HL-60/S4 treated with phorbol 12-myristate 13-acetate at 8.2 ng/mL for 4 days and 3 days (cell line): Measurements from ENCODE around the gene PLA1A.
"Not testable (repeated sequence)": the region's sequence is repeated elsewhere in the genome, so short reads cannot be mapped to it uniquely, and the experiment has no call there.

Source experiments
- in situ Hi-C: fragments of 300-500 bp; cut with MboI; formaldehyde crosslinking; loops from 2 replicates; pipeline ENCODE4 v1.15.0; 2022; ENCODE audit warnings: low sequenced_read_pairs

The PLA1A gene

DNA sequence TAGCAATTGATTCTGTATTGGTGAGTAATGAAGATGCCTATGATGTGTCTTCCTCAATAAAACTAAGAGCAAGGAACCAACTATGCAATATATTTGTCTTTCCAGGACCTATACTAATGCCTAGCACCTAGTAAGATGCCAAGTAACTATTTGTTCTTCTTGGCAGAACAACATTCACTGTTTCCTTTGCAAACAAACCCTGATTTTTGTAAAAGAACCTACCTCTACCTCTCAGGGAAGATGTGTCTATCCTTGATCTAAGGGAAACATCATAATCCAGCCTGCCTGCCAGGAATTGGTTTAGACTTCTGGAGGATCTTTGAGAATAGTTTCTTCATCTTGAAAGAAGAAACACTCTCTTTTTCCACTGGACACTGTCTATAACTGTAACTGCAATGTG, 22.2 kb upstream of the PLA1A start:
- in situ Hi-C loops: no loop called here

DNA sequence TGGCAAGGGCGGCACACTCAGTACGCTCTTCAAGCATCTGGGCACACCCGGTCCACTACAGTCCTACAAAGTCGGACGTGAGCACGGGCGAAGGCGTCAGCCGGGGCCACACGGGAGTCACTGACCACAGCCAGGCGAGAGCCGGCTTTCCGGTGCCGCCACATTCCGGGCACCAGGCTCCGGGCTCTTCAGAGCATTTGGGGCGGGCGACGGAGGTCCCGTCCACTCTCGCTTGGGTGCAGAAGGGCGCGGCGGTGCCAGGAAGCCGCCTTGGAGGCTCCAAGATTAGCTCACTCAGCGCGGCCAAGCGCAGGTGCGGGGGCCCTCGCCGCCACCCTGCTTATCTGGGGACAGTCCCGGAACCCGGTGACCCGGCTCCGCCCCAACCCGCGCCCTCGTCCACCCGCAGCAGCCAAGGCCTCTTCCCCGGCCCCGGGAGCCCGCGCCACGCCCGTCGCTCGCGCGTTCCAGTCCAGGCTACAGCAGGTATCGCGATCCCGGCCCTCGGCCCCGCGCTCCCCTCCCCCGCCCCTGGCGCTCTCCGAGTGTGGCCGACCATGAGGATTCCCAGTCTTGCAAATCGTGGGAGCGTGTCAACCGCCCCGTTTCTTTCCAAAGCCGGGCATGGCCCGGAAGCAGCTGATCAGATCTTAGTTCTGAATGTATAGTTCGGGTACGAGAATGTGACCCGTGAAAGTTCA, 18.2 kb upstream of the PLA1A start, which contains the start of gene ADPRH:
ADPRH (plus strand) TSS at position 127 of the 701 bp plus-strand sequence. CDS start 2,678 bp downstream, outside the sequence.
- in situ Hi-C loops: no loop called here

DNA sequence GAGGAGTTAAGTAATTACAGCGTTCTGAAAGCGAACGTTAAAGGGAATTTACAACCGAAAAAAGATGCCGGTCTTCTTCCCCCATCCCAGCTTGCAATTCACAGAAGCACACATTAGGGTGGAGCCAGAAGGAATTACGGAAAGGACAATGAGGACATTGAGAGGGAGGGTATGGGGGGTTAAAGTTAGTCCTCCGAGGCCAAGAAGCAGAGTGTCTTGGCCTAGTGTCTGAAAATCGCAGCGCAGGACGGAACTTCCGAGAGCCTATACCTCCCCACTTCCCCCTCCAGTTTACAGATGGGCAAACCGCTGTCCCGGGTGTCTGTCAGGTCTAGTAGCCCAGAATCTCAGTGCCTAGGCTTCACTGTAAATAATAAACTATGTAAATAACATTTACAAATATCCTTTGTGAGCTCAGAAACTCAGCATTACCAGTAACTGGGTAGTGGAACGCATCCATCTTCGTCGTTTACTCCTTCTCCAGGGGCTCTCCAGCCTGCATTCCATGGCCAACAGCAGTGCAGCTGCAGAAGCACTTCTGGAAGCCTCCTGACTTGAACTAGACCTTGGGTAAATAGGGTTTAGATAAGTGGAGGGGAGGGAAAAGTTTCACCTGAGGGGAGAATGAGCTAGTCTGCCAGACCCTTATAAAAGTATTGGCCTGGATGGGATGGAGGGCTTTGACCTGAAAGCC, 17.5 kb upstream of the PLA1A start:
- in situ Hi-C loops: no loop called here

DNA sequence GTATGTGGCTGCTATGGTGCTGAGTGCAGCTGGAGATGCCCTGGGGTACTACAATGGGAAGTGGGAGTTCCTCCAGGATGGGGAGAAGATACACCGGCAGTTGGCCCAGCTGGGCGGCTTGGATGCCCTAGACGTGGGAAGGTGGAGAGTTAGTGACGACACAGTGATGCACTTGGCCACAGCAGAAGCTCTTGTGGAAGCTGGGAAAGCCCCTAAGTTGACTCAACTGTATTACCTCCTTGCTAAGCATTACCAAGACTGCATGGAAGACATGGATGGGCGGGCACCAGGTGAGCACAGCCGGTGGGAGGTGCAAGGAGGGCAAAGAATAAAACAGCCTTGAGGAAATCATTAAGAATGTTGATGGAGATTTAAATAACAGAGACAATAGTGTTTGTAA, 15.5 kb upstream of the PLA1A start:
- in situ Hi-C loops: no loop called here

DNA sequence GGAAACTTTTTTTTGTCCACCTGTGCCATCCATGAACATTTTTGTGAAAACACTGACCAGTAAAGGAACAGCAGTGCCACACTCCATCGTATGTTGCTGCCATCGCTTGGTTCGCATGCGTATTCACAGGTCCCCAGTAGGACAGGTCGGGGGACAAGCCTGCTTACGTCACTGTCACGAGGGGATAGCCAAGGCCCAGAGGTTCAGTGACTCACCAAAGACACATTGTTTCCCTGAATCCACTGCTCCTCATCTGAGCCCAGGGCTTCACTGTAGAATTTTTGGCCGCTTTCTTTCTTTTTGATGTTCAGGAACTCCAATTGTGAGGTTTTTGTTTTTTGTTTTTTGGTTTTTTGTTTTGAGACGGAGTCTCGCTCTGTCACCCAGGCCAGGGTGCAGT, 12.5 kb upstream of the PLA1A start:
- in situ Hi-C loops: no loop called here

DNA sequence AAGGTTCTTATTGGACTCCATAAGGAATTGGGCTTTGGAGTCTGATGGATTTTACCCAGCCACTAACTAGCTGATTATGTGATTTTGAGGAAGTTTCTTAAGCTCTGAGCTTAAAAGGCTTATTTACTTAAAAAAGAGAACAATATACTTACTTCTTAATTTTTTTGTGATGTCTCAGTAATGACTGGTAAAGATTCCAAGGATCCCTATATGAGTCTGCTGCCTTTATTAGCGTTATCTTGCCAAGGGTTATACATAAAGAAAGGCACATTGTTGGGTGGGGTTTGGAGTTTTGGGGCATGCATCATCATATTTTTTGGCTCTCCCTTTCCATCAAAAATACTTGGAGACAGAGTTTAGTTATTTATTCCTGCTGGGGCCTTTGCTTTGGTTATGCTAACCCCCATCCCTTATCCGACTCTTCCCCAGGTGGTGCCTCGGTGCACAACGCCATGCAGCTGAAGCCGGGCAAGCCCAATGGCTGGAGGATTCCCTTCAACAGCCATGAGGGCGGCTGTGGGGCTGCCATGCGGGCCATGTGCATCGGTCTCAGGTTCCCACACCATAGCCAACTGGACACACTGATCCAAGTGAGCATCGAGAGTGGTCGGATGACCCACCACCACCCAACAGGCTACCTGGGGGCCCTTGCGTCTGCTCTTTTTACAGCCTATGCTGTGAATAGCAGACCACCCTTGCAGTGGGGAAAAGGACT, 11.7 kb upstream of the PLA1A start:
- in situ Hi-C loops: no loop called here

DNA sequence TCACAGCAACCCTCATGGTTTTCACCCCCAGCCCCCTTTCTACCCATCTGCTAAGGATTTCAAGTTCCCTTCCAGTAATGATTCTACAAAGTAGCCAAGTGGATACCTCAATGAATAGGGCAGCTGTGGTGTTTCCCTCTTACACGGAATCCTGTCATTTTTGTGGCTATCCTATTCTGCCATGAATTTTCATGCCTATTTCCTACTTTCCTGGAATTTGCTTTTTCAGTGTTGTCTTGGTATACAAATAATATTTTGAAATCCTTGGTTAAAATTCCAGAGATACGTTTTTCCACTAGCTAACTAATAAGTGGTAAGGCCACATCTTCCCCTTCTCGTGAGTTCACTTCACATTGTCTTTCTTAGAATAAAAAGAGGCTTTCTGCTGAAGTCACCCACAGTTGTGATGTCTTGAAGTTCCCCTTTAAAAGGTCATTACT, 10.9 kb upstream of the PLA1A start:
- in situ Hi-C loops: no loop called here

DNA sequence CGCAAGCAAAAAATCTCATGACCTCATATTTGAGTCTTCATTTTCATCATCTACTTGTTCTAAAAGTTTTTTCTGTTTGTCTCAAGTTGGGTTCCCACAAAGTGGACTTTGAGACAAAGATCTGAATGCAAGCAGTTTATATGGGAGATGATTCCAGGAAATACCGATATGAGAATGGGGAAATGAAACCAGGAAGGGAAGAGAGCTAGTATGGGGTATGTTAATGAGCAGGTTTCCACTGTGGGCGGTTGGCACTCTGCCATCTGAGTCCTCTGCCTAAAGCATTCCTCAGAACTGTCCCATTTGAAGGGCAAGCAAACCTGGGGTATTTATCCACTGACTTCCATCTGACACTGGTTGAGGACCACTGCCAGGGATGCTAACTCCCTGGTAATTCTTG, 9.6 kb upstream of the PLA1A start:
- in situ Hi-C loops: no loop called here

DNA sequence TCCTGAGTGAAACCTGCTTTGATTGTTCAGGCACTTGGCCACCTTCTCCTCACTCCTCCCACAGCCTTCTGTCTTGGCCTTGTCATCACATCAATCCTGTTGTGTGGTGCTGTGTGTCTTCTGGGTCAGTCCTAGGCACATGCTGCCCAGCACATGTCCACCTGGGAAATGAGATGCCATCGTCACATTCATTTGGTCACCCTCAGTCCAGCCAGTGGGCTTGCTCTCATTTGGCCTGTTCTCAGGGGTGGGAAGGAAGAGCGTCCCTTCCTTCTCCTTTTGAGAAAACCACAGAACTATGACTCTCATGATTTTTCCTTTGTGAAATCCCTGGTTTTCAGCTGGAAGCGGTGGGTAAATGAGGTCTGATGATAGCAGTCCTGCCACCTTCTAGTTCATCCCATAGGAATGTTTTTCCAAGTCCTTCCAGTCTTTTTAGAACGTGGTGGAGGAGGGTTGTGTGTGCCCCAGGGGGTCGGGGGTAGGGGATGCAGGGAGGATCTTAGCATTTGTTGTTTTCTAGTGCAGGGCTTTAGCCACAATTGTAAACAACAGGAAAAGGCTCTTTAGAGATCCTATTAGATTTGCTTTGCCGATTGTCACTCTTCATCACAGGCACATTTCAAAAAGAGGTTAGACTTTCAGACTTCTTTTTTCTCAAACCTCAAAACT, 8.4 kb upstream of the PLA1A start:
- in situ Hi-C loops: no loop called here

DNA sequence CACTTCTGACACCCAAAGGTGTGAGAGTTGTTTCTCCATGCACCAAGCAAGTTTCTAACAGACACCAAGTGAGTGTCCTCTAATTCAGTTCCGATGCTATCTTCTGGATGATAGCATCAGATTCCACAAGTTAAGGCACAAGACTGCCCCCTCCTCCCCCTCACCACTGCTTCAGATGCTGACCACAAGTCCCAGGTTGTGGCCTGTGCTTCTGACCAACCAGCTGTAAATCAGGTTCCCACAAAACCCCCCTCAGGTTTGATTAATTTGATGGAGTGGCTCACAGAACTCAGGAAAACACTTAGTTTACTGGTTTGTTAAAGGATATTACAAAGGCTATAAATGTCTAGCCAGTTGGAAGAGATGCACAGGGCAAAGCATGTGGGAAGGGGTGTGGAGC, 7.0 kb upstream of the PLA1A start:
- in situ Hi-C loops: no loop called here

DNA sequence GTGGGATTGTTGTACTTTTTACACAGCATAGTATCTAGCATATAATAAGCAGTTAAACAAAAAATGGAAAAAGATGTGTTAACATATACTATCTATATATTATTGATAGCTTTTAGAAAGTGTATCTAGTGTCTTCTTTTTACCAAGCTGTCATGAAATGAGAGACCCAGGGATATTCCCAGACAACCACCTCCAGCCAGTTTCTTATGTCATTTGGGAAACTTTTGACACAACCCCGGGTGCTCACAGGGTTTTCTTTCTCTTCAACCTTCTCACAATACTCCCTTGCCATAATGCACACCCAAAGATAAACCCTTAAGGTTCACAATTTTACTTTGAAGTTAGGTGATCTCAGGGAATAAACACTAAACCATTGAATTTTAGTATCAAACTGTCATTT, 4.8 kb upstream of the PLA1A start:
- in situ Hi-C loops: no loop called here

DNA sequence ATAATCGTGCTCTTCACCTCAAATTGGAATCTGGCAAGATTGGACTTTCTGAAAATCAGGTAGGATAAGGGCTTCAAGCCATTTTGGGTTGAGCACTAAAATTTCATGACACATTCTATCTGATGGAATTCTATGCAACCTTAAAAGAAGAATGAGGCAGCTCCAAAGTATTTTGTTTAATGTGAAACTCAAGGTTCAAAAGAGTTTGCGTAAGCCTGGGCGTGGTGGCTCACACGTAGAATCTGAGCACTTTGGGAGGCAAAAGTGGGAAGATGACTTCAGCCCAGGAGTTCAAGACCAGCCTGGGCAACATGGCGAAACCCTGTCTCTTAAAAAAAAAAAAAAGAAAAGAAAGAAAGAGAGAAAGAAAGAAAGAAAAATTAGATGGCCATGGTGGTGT, 3.6 kb upstream of the PLA1A start:
- in situ Hi-C loops: no loop called here

DNA sequence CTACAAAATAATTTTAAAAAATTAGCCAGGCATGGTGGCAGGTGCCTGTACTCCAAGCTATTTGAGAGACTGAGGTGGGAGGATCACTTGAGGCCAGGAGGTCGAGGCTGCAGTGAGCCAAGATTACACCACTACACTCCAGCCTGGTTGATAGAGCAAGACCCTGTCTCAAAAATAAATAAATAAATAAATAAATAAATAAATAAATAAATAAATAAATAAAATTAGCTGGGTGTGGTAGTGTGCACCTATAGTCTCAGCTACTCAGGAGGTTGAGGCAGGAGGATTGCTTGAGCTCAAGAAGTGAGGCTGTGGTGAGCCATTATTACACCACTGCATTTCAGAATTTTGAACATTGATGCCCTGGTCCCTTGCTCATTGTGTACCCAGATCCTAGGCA, 2.8 kb upstream of the PLA1A start:
- in situ Hi-C loops: not testable (repeated sequence)

DNA sequence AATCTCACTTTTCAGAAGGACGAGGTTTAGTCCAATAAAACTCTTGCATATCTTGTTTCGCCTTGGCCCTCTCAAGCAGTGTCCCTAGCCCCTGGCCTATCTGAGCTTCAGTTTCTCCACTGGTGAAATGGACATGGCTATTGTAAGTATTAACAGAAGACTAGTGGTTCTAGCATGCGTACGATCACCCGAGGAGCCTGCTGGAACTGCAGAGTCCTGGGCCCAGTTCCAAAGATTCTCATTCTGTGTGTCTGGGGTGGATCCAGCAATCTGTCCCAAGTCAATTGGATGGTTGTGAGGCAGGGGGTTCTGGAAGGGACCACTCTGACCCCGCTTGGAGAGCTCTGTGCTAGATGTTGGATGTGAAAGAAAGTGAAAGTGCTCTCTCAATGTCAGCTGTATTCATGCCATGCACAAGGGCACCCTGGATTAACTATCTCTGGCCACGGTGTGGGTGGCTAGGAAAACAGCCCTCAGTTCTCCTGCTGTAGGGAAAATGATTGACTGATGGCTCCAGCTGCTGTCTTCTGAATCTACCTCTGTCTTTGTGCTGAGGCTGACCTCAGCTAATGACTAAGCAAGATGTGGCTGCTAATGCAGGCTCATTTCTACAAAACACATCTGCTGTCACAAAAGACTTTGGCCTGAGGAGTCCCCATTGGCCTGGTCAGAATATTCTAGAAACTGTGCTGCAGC, 1.9 kb upstream of the PLA1A start:
- in situ Hi-C loops: no loop called here

DNA sequence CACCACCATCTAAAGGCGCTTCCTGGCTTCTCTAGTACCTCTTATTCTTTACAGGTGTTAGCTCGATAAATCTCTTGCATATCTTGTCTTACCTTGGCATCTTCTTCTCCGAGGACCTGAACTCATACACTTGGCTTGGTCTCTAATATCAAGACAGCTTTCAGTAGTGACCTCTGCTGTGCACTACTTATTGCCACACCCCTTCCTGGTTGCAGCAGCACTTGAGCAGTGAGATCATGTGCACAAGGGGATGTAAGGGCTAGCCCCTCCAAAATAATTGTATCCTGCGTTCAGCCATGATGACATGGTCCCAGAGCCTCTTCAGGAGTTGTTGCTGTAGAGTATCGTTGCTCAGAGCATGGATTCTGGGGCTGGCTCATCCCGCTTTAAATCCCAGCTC, 1.3 kb upstream of the PLA1A start:
- in situ Hi-C loops: no loop called here

DNA sequence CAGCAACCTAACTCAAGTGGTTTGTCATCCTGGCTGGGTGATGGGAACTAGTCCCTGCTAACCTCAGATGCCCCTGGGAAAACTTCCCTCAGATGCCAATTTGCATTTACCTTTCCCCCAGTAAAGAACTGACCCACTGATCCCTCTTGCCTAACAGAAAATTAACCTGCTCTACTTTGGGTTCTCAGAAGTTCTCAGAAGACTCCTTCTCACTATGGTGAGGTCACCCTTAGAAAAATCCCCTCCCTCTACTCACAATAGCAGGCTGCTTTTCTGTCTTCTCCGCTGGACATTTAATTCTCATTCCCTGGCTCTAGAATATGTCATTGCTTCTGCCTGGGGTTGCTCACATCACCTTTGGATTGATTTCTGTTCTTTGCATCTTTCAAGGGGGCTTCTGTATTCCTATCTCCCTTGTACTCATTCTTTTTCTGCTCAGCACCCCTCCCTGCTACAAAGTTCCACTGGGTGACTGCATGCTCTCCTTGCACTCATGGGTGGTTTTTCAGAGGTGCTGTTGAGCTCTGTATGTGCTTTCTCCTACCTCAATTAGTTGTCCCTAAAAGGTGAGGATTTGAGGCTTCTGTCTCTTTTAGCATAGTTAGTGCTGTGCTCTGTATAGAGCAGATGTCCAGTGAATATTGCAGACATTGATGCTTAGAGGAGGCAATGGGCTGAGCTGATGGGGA, 869 bp downstream of the PLA1A start:
- in situ Hi-C loops: no loop called here

DNA sequence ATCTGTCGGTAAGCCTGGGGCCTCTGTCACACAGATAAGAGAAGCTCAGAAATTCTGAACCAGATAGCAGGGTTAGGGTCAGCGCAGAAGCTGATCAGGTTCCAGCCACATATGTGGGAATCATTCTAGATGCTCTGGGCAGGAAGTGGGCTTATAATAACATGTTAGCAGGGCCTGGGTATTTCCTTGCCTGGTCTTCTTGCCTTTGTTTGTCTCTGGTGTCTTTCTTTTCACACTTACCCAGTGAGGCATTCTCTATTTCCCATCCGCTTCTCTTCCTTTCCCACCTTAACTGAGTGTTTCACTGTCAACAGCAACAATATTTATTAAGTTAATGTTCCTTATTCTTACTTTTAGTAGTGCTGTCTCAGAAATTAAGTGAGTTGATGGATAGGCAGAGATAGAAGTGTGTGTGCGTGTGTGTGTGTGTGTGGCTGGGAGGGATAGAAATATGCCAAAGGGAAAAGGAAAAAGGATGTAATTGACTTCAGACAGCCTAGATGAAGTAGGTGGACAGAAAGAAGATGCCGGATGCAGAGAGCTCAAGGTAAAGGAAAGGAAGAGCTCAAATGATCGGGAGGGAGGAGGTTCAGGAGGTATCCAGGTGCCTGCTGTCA, 2.0 kb downstream of the PLA1A start:
- in situ Hi-C loops: no loop called here

DNA sequence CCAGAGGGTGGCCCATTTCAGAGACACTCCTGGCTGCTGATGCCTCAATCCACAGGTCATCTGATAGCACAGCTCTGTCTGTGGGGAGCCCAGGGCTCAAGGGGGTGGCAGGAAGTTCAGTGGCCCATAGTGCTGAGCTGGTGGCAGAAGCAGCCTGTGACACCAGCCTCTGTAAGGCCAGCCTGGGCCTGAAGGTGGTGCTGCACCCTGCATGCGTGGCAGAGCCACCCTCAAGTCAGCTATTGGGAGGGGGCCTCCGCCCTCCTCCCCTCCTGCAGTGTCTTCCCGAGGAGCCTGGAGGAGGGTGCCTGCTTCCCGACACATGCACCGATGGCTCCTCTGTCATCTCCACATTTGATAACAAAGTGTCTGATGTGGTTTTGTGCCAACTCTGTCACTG, 3.0 kb downstream of the PLA1A start:
- in situ Hi-C loops: no loop called here

DNA sequence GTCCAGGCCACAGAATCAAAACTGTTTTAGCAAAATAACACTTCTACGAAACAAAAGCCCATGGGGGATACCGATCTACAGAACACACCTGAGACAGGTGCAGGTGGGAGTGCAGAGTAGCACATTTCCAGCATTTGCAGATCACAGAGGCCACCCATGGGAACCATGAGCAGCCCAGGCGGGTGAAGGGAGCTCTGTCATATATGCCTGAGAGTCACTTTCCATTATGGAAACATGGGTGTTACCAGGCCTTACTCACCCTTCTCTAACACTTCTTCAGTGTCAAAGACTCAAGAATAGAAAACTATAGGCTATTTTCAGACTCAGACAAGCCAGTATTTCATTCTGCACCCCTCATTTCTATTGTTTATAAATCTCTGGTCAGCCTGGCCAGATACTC, 3.5 kb downstream of the PLA1A start:
- in situ Hi-C loops: no loop called here

DNA sequence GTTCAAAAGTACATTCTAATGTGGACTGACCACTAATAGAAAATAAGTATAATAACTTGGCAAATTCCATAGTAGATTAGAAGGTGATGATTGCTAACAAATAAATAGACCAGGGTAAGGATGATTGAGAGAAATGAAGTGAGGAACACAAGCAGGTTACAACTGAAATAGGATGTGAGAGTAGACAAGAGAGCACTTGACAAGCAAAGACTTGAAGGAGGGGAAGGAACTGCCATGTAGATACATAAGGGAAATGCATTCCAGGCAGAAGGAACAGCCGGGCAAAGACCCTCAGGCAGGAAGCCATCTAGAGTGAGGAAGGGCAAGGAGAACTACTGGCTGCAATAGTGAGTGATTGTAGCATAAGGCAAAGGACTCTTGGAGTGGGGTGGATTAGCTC, 5.0 kb downstream of the PLA1A start:
- in situ Hi-C loops: no loop called here
